AG04450 (cell line): Measurements from ENCODE around the gene MAML3. TPM values are rescaled to one million over a fixed set of nuclear protein-coding genes. Genes with fewer than 3 reads are reported as not detected.

Experiments
- CTCF ChIA-PET: fragments of 300-600, 350-600 bp; formaldehyde crosslinking; extraction: SDS; loops from one replicate; lab custom pipeline; 2022; ENCODE audit warnings: antibody characterized with exemption, inconsistent platforms; lab: Charles Lee
- POLR2A ChIA-PET: fragments of 350-600 bp; formaldehyde crosslinking; extraction: SDS; loops from one replicate; lab custom pipeline; 2021; ENCODE audit warnings: antibody characterized with exemption, inconsistent platforms; lab: Yijun Ruan, JAX
- DNase-seq: peaks from one replicate; pipeline ENCODE4 v3.0.0-alpha.2; 2011; ENCODE audit warnings: low read depth, low spot score
- H3K27ac ChIP-seq: one replicate; pipeline ENCODE4 v1.5.1; 2012; ENCODE audit warnings: low read depth, low read length, control low read depth
- H3K27me3 ChIP-seq: one replicate; pipeline ENCODE4 v1.6.0; 2012; ENCODE audit warnings: low read length; ENCODE audit not compliant: control insufficient read depth, insufficient read depth
- H3K4me3 ChIP-seq: 2 replicates; pipeline ENCODE4 v1.5.1; 2011; ENCODE audit warnings: mild to moderate bottlenecking, low read depth, low read length, control low read depth
- H3K9me3 ChIP-seq: 2 replicates; pipeline ENCODE4 v1.5.1; 2012; ENCODE audit warnings: low read length; ENCODE audit not compliant: control insufficient read depth, insufficient read depth
- polyA plus RNA-seq: library from polyadenylated mRNA; depleted of rRNA; stranded (reverse); fragments of >200 nt; gene quantifications from 2 replicates; pipeline ENCODE4 v1.2.3, GENCODE V29; 2011
- TF ChIP-seq, protein P1 (sequence below): IDR thresholded peaks from 2 replicates; pipeline ENCODE4 v1.5.1; 2011; ENCODE audit warnings: low read depth, low read length, control low read depth, inconsistent platforms

The MAML3 gene
- polyA plus RNA-seq, 1 experiment: 4.1 TPM

DNA sequence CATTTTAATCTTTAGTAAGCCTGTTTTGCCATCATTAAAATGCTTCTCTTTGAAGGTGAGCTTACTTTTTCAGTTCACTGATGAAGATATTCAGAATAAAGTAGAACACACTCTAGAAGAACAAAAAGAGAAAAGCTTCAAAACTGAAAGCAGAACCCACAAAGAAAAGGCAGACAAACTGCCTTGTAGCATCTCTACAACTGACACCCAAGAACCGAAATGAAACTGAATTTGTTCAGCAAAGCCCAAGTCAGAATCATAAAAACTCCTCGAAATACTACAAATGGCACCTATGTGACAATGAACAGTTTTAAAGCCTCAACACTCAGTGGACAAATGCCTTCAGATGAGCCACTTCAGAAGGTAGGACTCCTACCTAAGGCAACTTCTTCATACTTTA is 83.6 kb downstream of the MAML3 start:
- Histone ChIP-seq H3K27me3 (no peaks in the 10 kb centered on the region), H3K4me3 (no peak overlapping the region), H3K27ac (no peak overlapping the region), H3K9me3 (no peaks in the 10 kb centered on the region)
- ChIA-PET CTCF (interaction anchor here (1.2 to 2.7 kb wide), 2 partner anchors 13 to 21 kb away, joined by 3 to 7 read pairs; no protein-coding TSS in a partner anchor), POLR2A (no interaction called here)
- TF ChIP-seq, protein P1, sequence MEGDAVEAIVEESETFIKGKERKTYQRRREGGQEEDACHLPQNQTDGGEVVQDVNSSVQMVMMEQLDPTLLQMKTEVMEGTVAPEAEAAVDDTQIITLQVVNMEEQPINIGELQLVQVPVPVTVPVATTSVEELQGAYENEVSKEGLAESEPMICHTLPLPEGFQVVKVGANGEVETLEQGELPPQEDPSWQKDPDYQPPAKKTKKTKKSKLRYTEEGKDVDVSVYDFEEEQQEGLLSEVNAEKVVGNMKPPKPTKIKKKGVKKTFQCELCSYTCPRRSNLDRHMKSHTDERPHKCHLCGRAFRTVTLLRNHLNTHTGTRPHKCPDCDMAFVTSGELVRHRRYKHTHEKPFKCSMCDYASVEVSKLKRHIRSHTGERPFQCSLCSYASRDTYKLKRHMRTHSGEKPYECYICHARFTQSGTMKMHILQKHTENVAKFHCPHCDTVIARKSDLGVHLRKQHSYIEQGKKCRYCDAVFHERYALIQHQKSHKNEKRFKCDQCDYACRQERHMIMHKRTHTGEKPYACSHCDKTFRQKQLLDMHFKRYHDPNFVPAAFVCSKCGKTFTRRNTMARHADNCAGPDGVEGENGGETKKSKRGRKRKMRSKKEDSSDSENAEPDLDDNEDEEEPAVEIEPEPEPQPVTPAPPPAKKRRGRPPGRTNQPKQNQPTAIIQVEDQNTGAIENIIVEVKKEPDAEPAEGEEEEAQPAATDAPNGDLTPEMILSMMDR: no peak
- no peak for DNase-seq

DNA sequence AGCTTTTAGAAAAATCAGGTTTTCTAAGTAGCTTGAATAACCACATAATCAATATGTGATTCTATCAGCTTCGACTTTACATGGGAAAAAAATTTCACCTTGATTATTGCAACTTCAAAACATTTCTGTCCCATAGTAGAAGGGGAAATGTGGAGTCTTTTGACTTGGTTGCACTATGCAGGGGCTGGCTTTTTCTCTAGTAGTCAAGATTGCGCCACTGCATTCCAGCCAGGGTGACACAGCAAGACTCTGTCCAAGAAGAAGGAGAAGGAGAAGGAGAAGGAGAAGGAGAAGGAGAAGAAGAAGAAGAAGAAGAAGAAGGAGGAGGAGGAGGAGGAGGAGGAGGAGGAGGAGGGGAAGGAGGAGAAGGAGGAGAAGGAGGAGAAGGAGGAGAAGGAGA is 84.9 kb downstream of the MAML3 start:
- no peak for DNase-seq
- Histone ChIP-seq H3K4me3 (no peak overlapping the region), H3K27me3 (no peaks in the 10 kb centered on the region), H3K9me3 (no peaks in the 10 kb centered on the region), H3K27ac (no peak overlapping the region)
- CTCF ChIA-PET: no interaction called here
- POLR2A ChIA-PET: no interaction called here
- TF ChIP-seq, protein P1: no peak

GRCh38 chr4:140068271-140068670 is 85.7 kb downstream of the MAML3 start:
- no peak for DNase-seq
- no peak overlapping the region for H3K27ac ChIP-seq
- H3K9me3 ChIP-seq: no peaks in the 10 kb centered on the region
- TF ChIP-seq, protein P1: no peak
- POLR2A ChIA-PET: no interaction called here
- CTCF ChIA-PET: no interaction called here
- H3K4me3 ChIP-seq: no peak overlapping the region
- H3K27me3 ChIP-seq: no peaks in the 10 kb centered on the region

DNA sequence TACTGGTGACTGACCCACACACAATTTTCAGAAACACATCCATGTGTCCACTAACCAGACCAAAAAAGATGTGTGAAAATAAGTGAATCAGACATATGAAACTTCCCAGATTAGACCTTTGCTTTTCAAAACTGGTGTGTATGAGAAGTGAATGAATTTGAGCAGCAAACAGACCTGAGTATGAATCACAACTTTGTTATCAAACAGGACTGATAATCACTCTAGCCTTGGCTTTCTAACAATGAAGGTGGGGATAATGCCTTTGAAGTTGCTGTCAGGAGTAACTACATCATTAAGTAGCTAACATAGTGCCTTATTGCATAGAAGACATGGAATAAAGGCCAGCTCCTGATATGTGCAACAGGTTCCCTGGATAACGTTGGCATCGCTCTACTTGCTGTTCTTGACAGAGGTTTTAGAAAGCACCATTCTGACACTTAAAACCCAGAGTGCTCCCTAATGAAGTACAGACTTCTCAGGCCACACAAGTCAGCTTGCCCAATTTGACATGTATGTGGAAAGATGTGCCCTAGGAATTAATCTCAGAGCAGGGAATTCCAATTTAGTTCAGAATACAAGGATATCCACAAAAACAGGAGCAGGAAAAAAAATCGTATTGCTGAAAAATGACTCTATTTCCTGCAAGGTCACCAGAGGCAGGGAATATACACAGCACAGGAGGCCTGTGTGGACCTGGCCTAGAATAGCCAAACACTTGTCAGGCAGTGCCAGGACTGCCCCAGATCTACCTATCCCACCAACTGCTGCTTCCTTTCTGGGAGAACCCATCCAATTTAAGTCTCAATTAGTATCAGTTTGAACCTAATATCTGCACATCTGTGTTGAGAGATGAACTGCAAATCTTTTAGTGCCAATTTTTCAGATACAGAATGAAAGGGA is 87.7 kb downstream of the MAML3 start:
- ChIA-PET POLR2A (interaction anchor here (0.7 kb wide), 1 partner anchor 18 kb away, joined by 3 read pairs; no protein-coding TSS in a partner anchor), CTCF (no interaction called here)
- TF ChIP-seq, protein P1: no peak
- no peak overlapping the region for H3K4me3 ChIP-seq
- H3K27ac ChIP-seq: no peak overlapping the region
- no peak for DNase-seq
- no peaks in the 10 kb centered on the region for H3K9me3 ChIP-seq
- no peaks in the 10 kb centered on the region for H3K27me3 ChIP-seq

- no peaks in the 10 kb centered on the region for H3K9me3 ChIP-seq
- CTCF ChIA-PET: no interaction called here
- no peaks in the 10 kb centered on the region for H3K27me3 ChIP-seq
- DNase-seq: no peak
- H3K27ac ChIP-seq: no peak overlapping the region
- POLR2A ChIA-PET: no interaction called here
- no peak overlapping the region for H3K4me3 ChIP-seq
- TF ChIP-seq, protein P1: no peak
Observed at GRCh38 chr4:140065393-140065792, 88.6 kb downstream of the MAML3 start.
